ENCODE measurements around the gene HOXB4.

The HOXB4 gene

GRCh38 chr17:48552466-48553189 lies 25.5 kb downstream of the HOXB4 start:
- DNase-seq (ENCODE audit: extremely low read depth, low read depth) = no peak
- TF ChIP-seq, protein P1, sequence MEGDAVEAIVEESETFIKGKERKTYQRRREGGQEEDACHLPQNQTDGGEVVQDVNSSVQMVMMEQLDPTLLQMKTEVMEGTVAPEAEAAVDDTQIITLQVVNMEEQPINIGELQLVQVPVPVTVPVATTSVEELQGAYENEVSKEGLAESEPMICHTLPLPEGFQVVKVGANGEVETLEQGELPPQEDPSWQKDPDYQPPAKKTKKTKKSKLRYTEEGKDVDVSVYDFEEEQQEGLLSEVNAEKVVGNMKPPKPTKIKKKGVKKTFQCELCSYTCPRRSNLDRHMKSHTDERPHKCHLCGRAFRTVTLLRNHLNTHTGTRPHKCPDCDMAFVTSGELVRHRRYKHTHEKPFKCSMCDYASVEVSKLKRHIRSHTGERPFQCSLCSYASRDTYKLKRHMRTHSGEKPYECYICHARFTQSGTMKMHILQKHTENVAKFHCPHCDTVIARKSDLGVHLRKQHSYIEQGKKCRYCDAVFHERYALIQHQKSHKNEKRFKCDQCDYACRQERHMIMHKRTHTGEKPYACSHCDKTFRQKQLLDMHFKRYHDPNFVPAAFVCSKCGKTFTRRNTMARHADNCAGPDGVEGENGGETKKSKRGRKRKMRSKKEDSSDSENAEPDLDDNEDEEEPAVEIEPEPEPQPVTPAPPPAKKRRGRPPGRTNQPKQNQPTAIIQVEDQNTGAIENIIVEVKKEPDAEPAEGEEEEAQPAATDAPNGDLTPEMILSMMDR (IDR thresholded peaks at IDR 0.05; ENCODE audit: low read depth, low read length) = no peak

DNA sequence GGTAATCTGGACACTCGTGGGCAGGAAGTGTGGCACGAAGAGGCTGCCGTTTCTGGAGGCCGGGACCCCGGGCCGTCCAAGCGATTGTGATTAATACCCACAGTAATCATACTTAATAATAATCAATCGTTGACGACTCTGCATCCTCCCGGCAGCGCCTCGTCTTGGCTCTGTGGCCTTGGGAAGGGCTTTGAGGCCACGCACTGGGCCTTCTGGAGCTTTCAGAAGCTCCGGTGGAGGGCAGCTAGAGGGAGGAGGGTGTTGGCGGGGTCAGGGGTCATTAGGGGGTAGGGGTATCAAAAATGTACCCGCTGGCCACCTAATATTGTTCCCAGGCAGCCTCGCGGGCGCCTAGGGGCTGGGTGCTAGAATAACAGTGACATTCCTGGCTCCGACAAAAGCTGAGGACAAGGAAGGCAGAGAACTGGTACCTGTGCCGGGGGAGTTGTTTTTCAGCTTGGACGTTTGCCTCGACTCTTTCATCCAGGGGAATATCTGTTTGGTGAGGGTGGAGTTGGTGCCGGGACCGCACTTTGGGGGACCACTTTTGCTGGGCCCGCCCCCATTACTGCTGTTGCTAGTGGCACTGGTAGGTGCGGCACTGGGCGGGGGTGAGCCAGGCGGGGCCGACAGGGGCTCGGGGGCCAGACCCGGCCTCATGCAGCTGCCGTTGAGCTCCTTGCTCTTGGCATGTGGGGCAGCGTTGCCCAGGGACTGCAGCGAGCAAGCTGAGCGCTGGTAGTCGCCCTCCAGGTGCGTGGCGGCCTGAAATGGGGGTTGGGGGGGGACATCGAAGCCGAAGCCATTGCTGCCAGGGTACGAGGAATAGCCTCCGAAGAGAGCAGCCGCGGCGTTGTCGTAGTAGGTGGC lies 26.3 kb downstream of the HOXB4 start:
- TF ChIP-seq, protein P1 (IDR thresholded peaks at IDR 0.05; ENCODE audit: low read depth, low read length) = no peak

GRCh38 chr17:48551214-48551555 lies 27.0 kb downstream of the HOXB4 start:
- TF ChIP-seq, protein P1 (IDR thresholded peaks at IDR 0.05; ENCODE audit: low read depth, low read length) = no peak
- no peak for DNase-seq (ENCODE audit: extremely low read depth, low read depth)

More for the DNA sequence above, 26.3 kb downstream of the HOXB4 start:
- no peak for DNase-seq (ENCODE audit: extremely low read depth, low read depth)

- no peak for DNase-seq (ENCODE audit: extremely low read depth, low read depth)
- TF ChIP-seq, protein P1 (IDR thresholded peaks at IDR 0.05; ENCODE audit: low read depth, low read length) = no peak
Observed at GRCh38 chr17:48550502-48551213, 27.5 kb downstream of the HOXB4 start.

- no peak for DNase-seq (ENCODE audit: extremely low read depth, low read depth)
- TF ChIP-seq, protein P1 (IDR thresholded peaks at IDR 0.05; ENCODE audit: low read depth, low read length) = no peak
Observed at GRCh38 chr17:48549914-48550501, 28.1 kb downstream of the HOXB4 start.

GRCh38 chr17:48549281-48549630 lies 28.9 kb downstream of the HOXB4 start:
- TF ChIP-seq, protein P1 (IDR thresholded peaks at IDR 0.05; ENCODE audit: low read depth, low read length) = no peak
- no peak for DNase-seq (ENCODE audit: extremely low read depth, low read depth)
